ENCODE results near the gene POU1F1.

POU1F1 gene

GRCh38 chr3:87268646-87269211, 7.7 kb downstream of the POU1F1 start:
- 0 out of 2 replicates have a peak, but pooled peaks cover 2% of the 10 kb centered on the region for H3K4me1 ChIP-seq (ENCODE audit: control insufficient read depth, insufficient read depth, low read length)
- no peaks in the 10 kb centered on the region for H3K36me3 ChIP-seq (ENCODE audit: control insufficient read depth in 2 of 2, insufficient read depth in 1 of 2, low read length in 2 of 2)
- ChIA-PET CTCF (no interaction called here), POLR2A (no interaction called here)
- H3K4me3 ChIP-seq (ENCODE audit: low read depth, low read length) = no peak overlapping the region
- H3K27ac ChIP-seq (ENCODE audit: extremely low read depth, low read depth, low read length) = no peak overlapping the region
- no peaks in the 10 kb centered on the region for H3K9me3 ChIP-seq (ENCODE audit: control insufficient read depth, insufficient read depth, low read depth, low read length)
- TF ChIP-seq YY1 (tag by site-specific recombination; IDR thresholded peaks at IDR 0.05) = no peak
- peak; percentile 31; the same call in 1 of the 2 replicates for TF ChIP-seq ZNF398 (tag by site-specific recombination; IDR thresholded peaks at IDR 0.05)
- TF ChIP-seq PRDM1 (tag by site-specific recombination; IDR thresholded peaks at IDR 0.05) = no peak
- 0 out of 2 replicates have a peak, but pooled peaks have one; percentile 31 for TF ChIP-seq ZBTB8A (tag by site-specific recombination; IDR thresholded peaks at IDR 0.05)
- TF ChIP-seq KLF9 (tag by site-specific recombination; IDR thresholded peaks at IDR 0.05; ENCODE audit: low read depth) = no peak
- no peak for TF ChIP-seq ZNF280C (tag by site-specific recombination; IDR thresholded peaks at IDR 0.05)
- TF ChIP-seq ZNF394 (tag by site-specific recombination; IDR thresholded peaks at IDR 0.05; ENCODE audit: borderline replicate concordance) = no peak
- peak; percentile 70 for TF ChIP-seq OSR2 (tag by site-specific recombination; IDR thresholded peaks at IDR 0.05)
- TF ChIP-seq ELK4 (IDR thresholded peaks at IDR 0.05; ENCODE audit: borderline replicate concordance, low read depth, low read length) = no peak
- TF ChIP-seq ZNF629 (tag by site-specific recombination; IDR thresholded peaks at IDR 0.05) = peak; percentile 73
- TF ChIP-seq INSM2 (tag by site-specific recombination; IDR thresholded peaks at IDR 0.05) = 0 out of 2 replicates have a peak, but pooled peaks have one; percentile 21
- peak; percentile 65; the same call in 1 of the 2 replicates for TF ChIP-seq ZNF10 (tag by site-specific recombination; IDR thresholded peaks at IDR 0.05)
- TF ChIP-seq ZNF843 (tag by site-specific recombination; IDR thresholded peaks at IDR 0.05) = peak; percentile 91
- peak; percentile 83 for TF ChIP-seq IKZF3 (tag by site-specific recombination; IDR thresholded peaks at IDR 0.05)
- TF ChIP-seq PRDM10 (tag by site-specific recombination; IDR thresholded peaks at IDR 0.05) = peak; percentile 44
- peak; percentile 51 for TF ChIP-seq GLIS2 (tag by site-specific recombination; IDR thresholded peaks at IDR 0.05)
- TF ChIP-seq BCL11B (tag by site-specific recombination; IDR thresholded peaks at IDR 0.05; ENCODE audit: low read depth) = peak; percentile 64
- peak; percentile 75 for TF ChIP-seq FEZF1 (tag by site-specific recombination; IDR thresholded peaks at IDR 0.05)
- TF ChIP-seq ZBTB11 (tag by site-specific recombination; conservative IDR thresholded peaks at IDR 0.05; ENCODE audit: low read depth) = no peak
- TF ChIP-seq ZBTB20 (tag by site-specific recombination; IDR thresholded peaks at IDR 0.05) = peak; percentile 88
- no peak for TF ChIP-seq ZNF132 (tag by site-specific recombination; IDR thresholded peaks at IDR 0.05; ENCODE audit: borderline replicate concordance)
- no peak for TF ChIP-seq SCRT2 (tag by site-specific recombination; IDR thresholded peaks at IDR 0.05)

Measured in HEK293 (cell line).